Right lung (tissue), 5 donors: ENCODE data around the gene RRP15. TPM values are rescaled to one million over a fixed set of nuclear protein-coding genes. Genes with fewer than 3 reads are reported as not detected.

Experiments used
- DNase-seq, 2 donors: peaks; one replicate each; pipeline ENCODE4 v3.0.0-alpha.2; 2013
- polyA plus RNA-seq, 5 donors: library from polyadenylated mRNA; unstranded; fragments of 120-200 nt; gene quantifications; one replicate each; pipeline versions ENCODE4 v1.2.1 to v1.2.3, GENCODE V29; 2013; ENCODE audit warnings: inconsistent platforms in 1 of 5, low replicate concordance in 1 of 5; ENCODE audit not compliant: insufficient read length in 5 of 5, insufficient read depth in 1 of 5

RRP15 gene
- polyA plus RNA-seq, 5 donors, result 19.7 to 30.9 (median 27.7) TPM

DNA sequence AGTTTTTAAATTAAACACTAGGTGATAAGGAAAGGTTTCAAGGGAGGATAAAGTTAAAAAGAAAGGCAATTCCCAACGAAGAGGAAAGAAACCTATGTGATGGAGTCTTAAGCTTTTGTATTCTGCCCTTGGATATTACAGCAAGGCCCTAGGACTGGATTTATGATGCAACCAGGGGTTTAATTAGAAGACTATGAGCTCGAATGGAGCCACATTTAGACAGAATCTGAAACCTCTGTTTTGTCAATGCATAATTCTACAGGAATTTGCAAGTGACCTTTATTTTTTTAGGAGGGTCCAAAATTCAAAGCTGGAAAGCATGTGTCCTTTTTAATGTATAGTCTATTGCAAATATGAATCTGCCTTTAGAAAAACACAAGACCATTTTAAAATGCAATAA lies 98.0 kb downstream of the RRP15 start:
- DNase-seq, result no peak

DNA sequence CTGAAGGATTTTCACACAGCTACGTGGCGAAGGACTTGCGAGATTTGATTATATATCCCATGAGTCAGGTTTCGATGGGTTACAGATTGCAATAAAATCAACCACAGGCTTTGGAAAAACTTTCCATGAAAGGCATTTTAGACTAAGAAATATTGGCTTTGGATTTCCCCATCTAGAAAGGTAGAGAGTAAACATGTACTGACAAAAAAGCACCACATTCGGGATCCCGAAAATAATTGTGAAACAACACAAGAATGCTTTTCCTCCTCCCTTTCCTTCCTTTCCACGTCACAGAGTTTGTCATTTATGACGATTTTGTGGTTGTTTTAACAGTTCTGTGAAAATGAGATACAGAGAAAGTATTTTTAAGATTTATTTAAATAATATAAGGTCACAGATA lies 98.6 kb downstream of the RRP15 start:
- no peak for DNase-seq

DNA sequence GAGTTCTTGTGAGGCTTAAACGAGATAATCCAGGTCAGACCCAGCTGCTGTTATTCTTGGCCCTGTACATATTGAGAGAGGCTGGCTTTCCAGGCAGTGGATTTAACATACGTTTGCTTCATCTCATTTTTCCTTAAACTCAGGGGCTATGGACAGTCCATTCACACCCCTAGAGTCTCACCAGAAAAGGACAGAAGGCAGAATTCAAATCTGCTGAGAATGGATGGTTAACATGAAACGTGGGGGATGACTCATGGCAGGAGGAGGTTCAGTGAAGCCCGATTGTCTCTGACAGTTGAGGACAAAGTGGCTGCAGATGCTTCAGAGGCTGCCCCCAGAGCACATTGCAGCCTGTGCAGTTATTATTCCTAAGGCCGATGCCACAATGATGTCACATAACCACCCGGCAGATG lies 99.5 kb downstream of the RRP15 start:
- no peak for DNase-seq

Other genes starting within 250 kb of the RRP15 start
- gene TGFB2, start 60.0 kb downstream of the RRP15 start, polyA plus RNA-seq, result 100 to 1,000 TPM in 4 of 5 donors, 10 to 100 TPM in 1; 82.7 to 181 (median 138) TPM